Breast epithelium (tissue), 4 donors: ENCODE measurements around the gene OR6C70. TPM values are rescaled to one million over a fixed set of nuclear protein-coding genes. Genes with fewer than 3 reads are reported as not detected.

Experiments used
- DNase-seq, 2 donors: peaks; one replicate each; pipeline ENCODE4 v3.0.0-alpha.2; 2019; ENCODE audit warnings: low spot score in 2 of 2
- H3K27ac ChIP-seq, 2 donors: fragments of 200-600 bp; sonication (generic) in 1 of 2; one replicate each; pipeline ENCODE4 v1.5.1; 2016 to 2019; ENCODE audit warnings: mild to moderate bottlenecking in 1 of 2
- H3K27me3 ChIP-seq, 2 donors: fragments of 200-600 bp; sonication (generic) in 1 of 2; one replicate each; pipeline versions ENCODE4 v1.5.1 to v1.6.0; 2017 to 2019; ENCODE audit warnings: control low read depth in 1 of 2, mild to moderate bottlenecking in 1 of 2
- H3K36me3 ChIP-seq: fragments of 200-600 bp; one replicate; pipeline ENCODE4 v1.5.1; 2019
- H3K4me1 ChIP-seq, 2 donors: fragments of 200-600 bp; sonication (generic); one replicate each; pipeline ENCODE4 v1.5.1; 2016 to 2019; ENCODE audit warnings: control low read depth in 1 of 2
- H3K4me3 ChIP-seq, 3 donors: fragments of 200-600 bp; sonication (generic); 1 replicate in 2 of 3; 2 replicates in 1 of 3; pipeline ENCODE4 v1.5.1; 2016 to 2019; ENCODE audit warnings: mild to moderate bottlenecking in 3 of 3, moderate library complexity in 2 of 3
- H3K9me3 ChIP-seq, 2 donors: fragments of 200-600 bp; sonication (generic) in 1 of 2; one replicate each; pipeline ENCODE4 v1.5.1; 2016 to 2019; ENCODE audit warnings: control low read depth in 1 of 2
- CTCF ChIP-seq, 3 donors: fragments of 450-650 bp; IDR thresholded peaks; one replicate each; pipeline ENCODE4 v1.5.1; 2016 to 2017; ENCODE audit warnings: antibody characterized with exemption in 3 of 3, mild to moderate bottlenecking in 3 of 3, moderate library complexity in 3 of 3
- POLR2A ChIP-seq: fragments of 450-650 bp; IDR thresholded peaks from one replicate; pipeline ENCODE4 v1.6.1; 2016; ENCODE audit warnings: antibody characterized with exemption, mild to moderate bottlenecking, moderate library complexity
- POLR2AphosphoS5 ChIP-seq, 3 donors: sonication (generic); formaldehyde crosslinking; IDR thresholded peaks; one replicate each; pipeline ENCODE4 v1.6.1; 2017; ENCODE audit warnings: antibody characterized with exemption in 3 of 3
- intact Hi-C: fragments of 100-400 bp; cut with DNase I; formaldehyde crosslinking; loops from one replicate; pipeline ENCODE4 v1.15.1; 2023; ENCODE audit warnings: low total_unique reads
- total RNA-seq, 3 donors: library from RNA; depleted of rRNA; stranded (reverse); fragments of >200 nt; gene quantifications; one replicate each; pipeline ENCODE4 v1.1.0, GENCODE V29; 2016

The OR6C70 gene
- not detected for total RNA-seq

GRCh38 chr12:55470088-55470829 lies at the start of gene OR6C70:
Gene OR6C70, minus strand, starts transcription at chr12:55470138. Its CDS starts 0 bp downstream, at chr12:55470138.
- DNase-seq: no peak
- Histone ChIP-seq H3K36me3 (no peaks in the 10 kb centered on the region), H3K4me1 (no peaks in the 10 kb centered on the region), H3K4me3 (no peak within 1 kb of the TSS), H3K27ac (no peak within 1 kb of the TSS), H3K27me3 (no peaks in the 10 kb centered on the region), H3K9me3 (no peaks in the 10 kb centered on the region)
- TF ChIP-seq CTCF (IDR thresholded peaks at IDR 0.05): no peak
- no peak for TF ChIP-seq POLR2A
- TF ChIP-seq POLR2AphosphoS5 (IDR thresholded peaks at IDR 0.05): no peak
- intact Hi-C loops: no loop called here

GRCh38 chr12:55516391-55516790 lies 46.5 kb upstream of the OR6C70 start:
- Histone ChIP-seq H3K36me3 (no peaks in the 10 kb centered on the region), H3K27me3 (no peaks in the 10 kb centered on the region), H3K9me3 (no peaks in the 10 kb centered on the region), H3K4me3 (no peak overlapping the region), H3K27ac (no peak overlapping the region), H3K4me1 (no peaks in the 10 kb centered on the region)
- intact Hi-C loops: no loop called here
- no peak for DNase-seq
- TF ChIP-seq CTCF (IDR thresholded peaks at IDR 0.05) (no peak), POLR2A (no peak), POLR2AphosphoS5 (IDR thresholded peaks at IDR 0.05) (no peak)

- Histone ChIP-seq H3K9me3 (no peaks in the 10 kb centered on the region), H3K36me3 (no peaks in the 10 kb centered on the region), H3K27me3 (no peaks in the 10 kb centered on the region), H3K4me3 (no peak overlapping the region), H3K4me1 (no peaks in the 10 kb centered on the region), H3K27ac (no peak overlapping the region)
- no peak for TF ChIP-seq POLR2AphosphoS5 (IDR thresholded peaks at IDR 0.05)
- no peak for TF ChIP-seq POLR2A
- no peak for TF ChIP-seq CTCF (IDR thresholded peaks at IDR 0.05)
- intact Hi-C loops: no loop called here
- no peak for DNase-seq
Measured at GRCh38 chr12:55515696-55516095, 45.8 kb upstream of the OR6C70 start.

- no peak for DNase-seq
- no peaks in the 10 kb centered on the region for H3K9me3 ChIP-seq
- no peaks in the 10 kb centered on the region for H3K27me3 ChIP-seq
- no peak overlapping the region for H3K27ac ChIP-seq
- intact Hi-C loops: no loop called here
- H3K4me1 ChIP-seq: no peaks in the 10 kb centered on the region
- H3K36me3 ChIP-seq: no peaks in the 10 kb centered on the region
- H3K4me3 ChIP-seq: no peak overlapping the region
- TF ChIP-seq POLR2AphosphoS5 (IDR thresholded peaks at IDR 0.05) (no peak), CTCF (IDR thresholded peaks at IDR 0.05) (no peak), POLR2A (no peak)
Measured at GRCh38 chr12:55501601-55502000, 31.7 kb upstream of the OR6C70 start.

- Histone ChIP-seq H3K4me1 (no peaks in the 10 kb centered on the region), H3K27ac (no peak overlapping the region), H3K9me3 (no peaks in the 10 kb centered on the region), H3K36me3 (no peaks in the 10 kb centered on the region), H3K27me3 (no peaks in the 10 kb centered on the region), H3K4me3 (no peak overlapping the region)
- TF ChIP-seq CTCF (IDR thresholded peaks at IDR 0.05) (no peak), POLR2AphosphoS5 (IDR thresholded peaks at IDR 0.05) (no peak), POLR2A (no peak)
- DNase-seq: no peak
- intact Hi-C loops: no loop called here
Measured at GRCh38 chr12:55499810-55500252, 29.9 kb upstream of the OR6C70 start.
